OCI-LY3 (cell line): Measurements from ENCODE around the gene PITX2.

ENCODE experiments used
- EZH2phosphoT487 ChIP-seq: fragments of 200-600 bp; shearing (Covaris generic); IDR thresholded peaks from 2 replicates; pipeline ENCODE4 v1.6.1; 2018; ENCODE audit warnings: antibody characterized with exemption, mixed run types, low read depth
- TF ChIP-seq, protein P1 (sequence below): fragments of 200-600, 300-600 bp; sonication (generic); IDR thresholded peaks from 2 replicates; pipeline ENCODE4 v1.5.1; 2014; ENCODE audit warnings: antibody characterized with exemption, low read length, low read depth

GRCh38 chr4:110624398-110624780, 1.5 kb upstream of the PITX2 start:
- TF ChIP-seq, protein P1, sequence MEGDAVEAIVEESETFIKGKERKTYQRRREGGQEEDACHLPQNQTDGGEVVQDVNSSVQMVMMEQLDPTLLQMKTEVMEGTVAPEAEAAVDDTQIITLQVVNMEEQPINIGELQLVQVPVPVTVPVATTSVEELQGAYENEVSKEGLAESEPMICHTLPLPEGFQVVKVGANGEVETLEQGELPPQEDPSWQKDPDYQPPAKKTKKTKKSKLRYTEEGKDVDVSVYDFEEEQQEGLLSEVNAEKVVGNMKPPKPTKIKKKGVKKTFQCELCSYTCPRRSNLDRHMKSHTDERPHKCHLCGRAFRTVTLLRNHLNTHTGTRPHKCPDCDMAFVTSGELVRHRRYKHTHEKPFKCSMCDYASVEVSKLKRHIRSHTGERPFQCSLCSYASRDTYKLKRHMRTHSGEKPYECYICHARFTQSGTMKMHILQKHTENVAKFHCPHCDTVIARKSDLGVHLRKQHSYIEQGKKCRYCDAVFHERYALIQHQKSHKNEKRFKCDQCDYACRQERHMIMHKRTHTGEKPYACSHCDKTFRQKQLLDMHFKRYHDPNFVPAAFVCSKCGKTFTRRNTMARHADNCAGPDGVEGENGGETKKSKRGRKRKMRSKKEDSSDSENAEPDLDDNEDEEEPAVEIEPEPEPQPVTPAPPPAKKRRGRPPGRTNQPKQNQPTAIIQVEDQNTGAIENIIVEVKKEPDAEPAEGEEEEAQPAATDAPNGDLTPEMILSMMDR = no peak
- TF ChIP-seq EZH2phosphoT487 = no peak
